ENCODE data around the gene FAM184A. TPM values are rescaled to one million over a fixed set of nuclear protein-coding genes. Genes with fewer than 3 reads are reported as not detected.

The FAM184A gene
- total and polyA plus RNA-seq, 2 donors (not counting 3 experiments of a cell fraction or from before 2014, with no cell fraction given): 0.04 to 0.84 TPM

DNA sequence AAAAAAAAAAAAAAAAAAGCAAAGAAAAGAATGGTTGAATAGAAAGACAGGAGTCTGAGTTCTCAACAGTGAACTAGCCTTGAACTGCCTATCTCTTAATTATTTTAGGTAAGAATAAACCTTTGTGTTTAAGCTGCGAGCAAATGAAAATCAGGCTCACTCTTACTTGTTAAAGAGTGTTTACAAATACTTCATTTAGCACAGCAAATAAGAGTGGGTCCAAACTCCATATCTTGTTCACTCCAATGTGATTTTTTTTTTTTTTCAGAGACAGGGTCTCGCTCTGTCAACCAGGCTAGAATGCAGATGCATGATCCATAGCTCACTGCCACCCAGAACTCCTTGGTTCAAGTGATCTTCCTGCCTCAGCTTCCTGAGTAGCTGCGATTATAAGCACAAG lies 155.4 kb downstream of the FAM184A start:
- intact Hi-C loops (cut with micrococcal nuclease) (no loop called here), dilution Hi-C loops (cut with MboI; ENCODE audit: extremely low pct_ligation_motif_present, low sequenced_read_pairs) (no loop called here)
- DNase-seq (ENCODE audit: low read depth, low spot score): no peak
- no peaks in the 10 kb centered on the region for H4K20me1 ChIP-seq (replicated peaks; ENCODE audit: control insufficient read depth, extremely low read depth, insufficient read depth, low read length)
- no peak for FAIRE-seq
- no TSS peak for BruUV-seq (replicated peaks)
- H3K79me2 ChIP-seq (ENCODE audit: control insufficient read depth, insufficient read depth, low read length): no peaks in the 10 kb centered on the region
- H3K27ac ChIP-seq (ENCODE audit: insufficient read depth, low read depth, low read length): no peak overlapping the region
- peaks cover 3 to 7% of the 10 kb centered on the region in 2 experiments for H3K36me3 ChIP-seq (ENCODE audit: control insufficient read depth in 2 of 2, extremely low read depth in 1 of 2, insufficient read depth in 2 of 2, low read length in 2 of 2)
- no peaks in the 10 kb centered on the region for H3K9me3 ChIP-seq (replicated peaks; ENCODE audit: control insufficient read depth, insufficient read depth, low read length)
- TF ChIP-seq GATA2 (IDR thresholded peaks at IDR 0.05; ENCODE audit: insufficient read depth, insufficient read length, low read depth, low read length) (no peak), POLR2AphosphoS5 (IDR thresholded peaks at IDR 0.05; ENCODE audit: insufficient read depth, low read depth, low read length) (no peak), JUN (IDR thresholded peaks at IDR 0.05; ENCODE audit: borderline replicate concordance, insufficient read depth, insufficient read length, low read depth) (no peak), MYC (IDR thresholded peaks at IDR 0.05; ENCODE audit: low read depth, low read length) (no peak), EZH2 (IDR thresholded peaks at IDR 0.05; ENCODE audit: borderline replicate concordance, low read depth, low read length, severe bottlenecking) (no peak), POLR2A (IDR thresholded peaks at IDR 0.05; ENCODE audit: low read depth, low read length) (no peak)
- H3K9me1 ChIP-seq (replicated peaks; ENCODE audit: control insufficient read depth, extremely low read depth, insufficient read depth, low read length): no peaks in the 10 kb centered on the region
- no peaks in the 10 kb centered on the region for H3K4me1 ChIP-seq (ENCODE audit: control insufficient read depth, extremely low read depth, insufficient read depth, low read length)
- ChIA-PET POLR2A (interaction anchor here (1.0 kb wide), 1 partner anchor 11 kb away, joined by 8 read pairs; no protein-coding TSS in a partner anchor), CTCF (no interaction called here)
- H3K4me3 ChIP-seq (replicated peaks in 1 of 3; ENCODE audit: insufficient read depth in 1 of 3, low read depth in 1 of 3, low read length in 3 of 3): no peak overlapping the region
- no peak overlapping the region for H2AFZ ChIP-seq (ENCODE audit: low read depth, low read length)
- H3K4me2 ChIP-seq (ENCODE audit: insufficient read depth, low read length): no peak overlapping the region
- no peak overlapping the region for H3K9ac ChIP-seq (replicated peaks; ENCODE audit: extremely low read depth, insufficient read depth, low read length)
- no peaks in the 10 kb centered on the region for H3K27me3 ChIP-seq (ENCODE audit: control insufficient read depth in 2 of 2, insufficient read depth in 2 of 2, low read length in 2 of 2)

DNA sequence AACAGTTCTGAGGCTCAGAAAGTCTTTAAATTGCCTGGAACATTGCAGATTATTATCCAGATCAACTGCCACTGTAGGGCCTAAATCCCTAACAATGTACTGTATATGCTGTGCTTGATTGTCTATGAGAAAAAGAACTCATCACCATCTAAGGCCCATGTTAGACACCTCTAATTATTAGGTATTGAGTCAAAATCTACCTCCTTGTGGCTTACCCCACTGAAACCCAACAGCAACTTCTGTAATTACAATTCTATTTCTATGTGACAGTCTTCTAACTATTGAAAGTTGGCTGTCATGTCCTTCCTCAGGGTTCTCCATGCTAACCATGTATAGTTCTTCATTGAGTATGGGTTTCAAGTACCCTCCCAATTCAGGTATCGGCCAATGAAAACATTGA lies 157.4 kb downstream of the FAM184A start:
- Histone ChIP-seq H3K4me2 (ENCODE audit: insufficient read depth, low read length) (no peak overlapping the region), H3K79me2 (ENCODE audit: control insufficient read depth, insufficient read depth, low read length) (no peaks in the 10 kb centered on the region), H4K20me1 (replicated peaks; ENCODE audit: control insufficient read depth, extremely low read depth, insufficient read depth, low read length) (no peaks in the 10 kb centered on the region), H3K27ac (ENCODE audit: insufficient read depth, low read depth, low read length) (no peak overlapping the region), H2AFZ (ENCODE audit: low read depth, low read length) (no peak overlapping the region), H3K27me3 (ENCODE audit: control insufficient read depth in 2 of 2, insufficient read depth in 2 of 2, low read length in 2 of 2) (no peaks in the 10 kb centered on the region), H3K36me3 (ENCODE audit: control insufficient read depth in 2 of 2, extremely low read depth in 1 of 2, insufficient read depth in 2 of 2, low read length in 2 of 2) (peaks cover 3 to 7% of the 10 kb centered on the region in 2 experiments), H3K4me3 (replicated peaks in 1 of 3; ENCODE audit: insufficient read depth in 1 of 3, low read depth in 1 of 3, low read length in 3 of 3) (no peak overlapping the region), H3K9me3 (replicated peaks; ENCODE audit: control insufficient read depth, insufficient read depth, low read length) (no peaks in the 10 kb centered on the region), H3K4me1 (ENCODE audit: control insufficient read depth, extremely low read depth, insufficient read depth, low read length) (no peaks in the 10 kb centered on the region), H3K9me1 (replicated peaks; ENCODE audit: control insufficient read depth, extremely low read depth, insufficient read depth, low read length) (no peaks in the 10 kb centered on the region), H3K9ac (replicated peaks; ENCODE audit: extremely low read depth, insufficient read depth, low read length) (no peak overlapping the region)
- intact Hi-C loops (cut with micrococcal nuclease) (no loop called here), dilution Hi-C loops (cut with MboI; ENCODE audit: extremely low pct_ligation_motif_present, low sequenced_read_pairs) (no loop called here)
- ChIA-PET CTCF (no interaction called here), POLR2A (no interaction called here)
- BruUV-seq (replicated peaks): no TSS peak
- TF ChIP-seq POLR2AphosphoS5 (IDR thresholded peaks at IDR 0.05; ENCODE audit: insufficient read depth, low read depth, low read length) (no peak), POLR2A (IDR thresholded peaks at IDR 0.05; ENCODE audit: low read depth, low read length) (no peak), EZH2 (IDR thresholded peaks at IDR 0.05; ENCODE audit: borderline replicate concordance, low read depth, low read length, severe bottlenecking) (no peak)
- TF ChIP-seq, protein P1, sequence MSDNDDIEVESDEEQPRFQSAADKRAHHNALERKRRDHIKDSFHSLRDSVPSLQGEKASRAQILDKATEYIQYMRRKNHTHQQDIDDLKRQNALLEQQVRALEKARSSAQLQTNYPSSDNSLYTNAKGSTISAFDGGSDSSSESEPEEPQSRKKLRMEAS (IDR thresholded peaks at IDR 0.05; ENCODE audit: insufficient read depth, insufficient read length): no peak
- TF ChIP-seq, protein P2, sequence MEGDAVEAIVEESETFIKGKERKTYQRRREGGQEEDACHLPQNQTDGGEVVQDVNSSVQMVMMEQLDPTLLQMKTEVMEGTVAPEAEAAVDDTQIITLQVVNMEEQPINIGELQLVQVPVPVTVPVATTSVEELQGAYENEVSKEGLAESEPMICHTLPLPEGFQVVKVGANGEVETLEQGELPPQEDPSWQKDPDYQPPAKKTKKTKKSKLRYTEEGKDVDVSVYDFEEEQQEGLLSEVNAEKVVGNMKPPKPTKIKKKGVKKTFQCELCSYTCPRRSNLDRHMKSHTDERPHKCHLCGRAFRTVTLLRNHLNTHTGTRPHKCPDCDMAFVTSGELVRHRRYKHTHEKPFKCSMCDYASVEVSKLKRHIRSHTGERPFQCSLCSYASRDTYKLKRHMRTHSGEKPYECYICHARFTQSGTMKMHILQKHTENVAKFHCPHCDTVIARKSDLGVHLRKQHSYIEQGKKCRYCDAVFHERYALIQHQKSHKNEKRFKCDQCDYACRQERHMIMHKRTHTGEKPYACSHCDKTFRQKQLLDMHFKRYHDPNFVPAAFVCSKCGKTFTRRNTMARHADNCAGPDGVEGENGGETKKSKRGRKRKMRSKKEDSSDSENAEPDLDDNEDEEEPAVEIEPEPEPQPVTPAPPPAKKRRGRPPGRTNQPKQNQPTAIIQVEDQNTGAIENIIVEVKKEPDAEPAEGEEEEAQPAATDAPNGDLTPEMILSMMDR (IDR thresholded peaks at IDR 0.05; ENCODE audit: extremely low read depth in 1 of 2, insufficient read depth in 1 of 2, low read depth in 1 of 2, low read length in 2 of 2): no peak
- DNase-seq (ENCODE audit: low read depth, low spot score) (no peak), FAIRE-seq (no peak)

Measured in endothelial cell of umbilical vein (primary cell).